Ovary (tissue), 9 donors: ENCODE data around the gene DLEC1. TPM values are rescaled to one million over a fixed set of nuclear protein-coding genes. Genes with fewer than 3 reads are reported as not detected.

ENCODE experiments used
- DNase-seq, 5 donors: peaks; one replicate each; pipeline ENCODE4 v3.0.0-alpha.2; 2019 to 2020
- H3K27ac ChIP-seq, 2 donors: fragments of 200-600 bp; one replicate each; pipeline versions ENCODE4 v1.5.1 to v1.8.0; 2019 to 2022
- H3K27me3 ChIP-seq: fragments of 200-600 bp; one replicate; pipeline ENCODE4 v1.8.0; 2022
- H3K36me3 ChIP-seq: fragments of 200-600 bp; sonication (generic); one replicate; pipeline ENCODE4 v1.5.1; 2019
- H3K4me1 ChIP-seq: one replicate; pipeline ENCODE4 v1.8.1; 2013; ENCODE audit warnings: mild to moderate bottlenecking, moderate library complexity; ENCODE audit not compliant: insufficient read depth
- H3K4me3 ChIP-seq: fragments of 200-600 bp; sonication (generic); one replicate; pipeline ENCODE4 v1.5.1; 2017
- H3K9me3 ChIP-seq, 2 donors: fragments of 200-600 bp in 1 of 2; sonication (generic) in 1 of 2; one replicate each; pipeline versions ENCODE4 v1.5.1 to v1.8.1; 2013 to 2019; ENCODE audit warnings: mild to moderate bottlenecking in 1 of 2, moderate library complexity in 1 of 2
- EP300 ChIP-seq: sonication (generic); formaldehyde crosslinking; IDR thresholded peaks from one replicate; pipeline ENCODE4 v1.6.1; 2017; ENCODE audit warnings: antibody characterized with exemption
- POLR2A ChIP-seq: fragments of 450-650 bp; IDR thresholded peaks from one replicate; pipeline ENCODE4 v1.6.1; 2017; ENCODE audit warnings: antibody characterized with exemption, mild to moderate bottlenecking, moderate library complexity
- WGBS, 3 donors: extraction: QIAGEN DNeasy Blood & Tissue Kit in 1 of 3; methylation state at CpG; one replicate each; pipeline versions ENCODE4 v1.1.5 to v1.1.7; 2013 to 2017; 5-methylcytosine and 5-hydroxymethylcytosine counted together
- intact Hi-C, 4 donors: fragments of 100-400 bp; cut with DNase I; formaldehyde crosslinking; loops; one replicate each; pipeline versions ENCODE4 v1.11.0 to v1.15.1; 2022 to 2023
- polyA plus RNA-seq, 2 donors: library from polyadenylated mRNA; stranded (reverse); fragments of 200-250 nt in 1 of 2; fragments of 350-450 nt in 1 of 2; fragmentation: Illumina TruSeq in 1 of 2; extraction: RNeasy Lipid Tissue Mini Kit (QIAGEN cat#74804) in 1 of 2; gene quantifications; one replicate each; pipeline ENCODE4 v1.2.3, GENCODE V29; 2013 to 2014
- total RNA-seq, 7 donors: library from RNA; depleted of rRNA in 2 of 7; stranded (reverse); fragments of >200 nt in 2 of 7; fragmentation: NEBNext Ultra II Directional in 3 of 7; extraction: Animal tissue kit (Norgen Biotek cat#: 25700) in 3 of 7; gene quantifications; one replicate each; pipeline versions ENCODE4 v1.1.0 to v1.2.4, GENCODE V29; 2016 to 2023
- TF ChIP-seq, protein P1 (sequence below), 3 donors: fragments of 450-650 bp in 2 of 3; fragments of 200-600 bp in 1 of 3; IDR thresholded peaks; one replicate each; pipeline versions ENCODE4 v1.5.1 to v1.8.0; 2016 to 2022; ENCODE audit warnings: antibody characterized with exemption in 3 of 3, mild to moderate bottlenecking in 1 of 3
- donor health status: DM: no; HTN: no; CAD: no; lungs with moderate emphysema.
- donor health status: DM: no; HTN: no; CAD: no.
- donor health status: Bipolar disorder and iron deficiency.
- donor health status: DM: yes; HTN: yes; CAD: no.
- donor health status: DM: no; HTN: no; CAD: no.
- donor health status: DM: yes; HTN: yes; CAD: no.

The DLEC1 gene
- total and polyA plus RNA-seq, 9 donors = 0.93 to 23.8 (median 3.0) TPM

DNA sequence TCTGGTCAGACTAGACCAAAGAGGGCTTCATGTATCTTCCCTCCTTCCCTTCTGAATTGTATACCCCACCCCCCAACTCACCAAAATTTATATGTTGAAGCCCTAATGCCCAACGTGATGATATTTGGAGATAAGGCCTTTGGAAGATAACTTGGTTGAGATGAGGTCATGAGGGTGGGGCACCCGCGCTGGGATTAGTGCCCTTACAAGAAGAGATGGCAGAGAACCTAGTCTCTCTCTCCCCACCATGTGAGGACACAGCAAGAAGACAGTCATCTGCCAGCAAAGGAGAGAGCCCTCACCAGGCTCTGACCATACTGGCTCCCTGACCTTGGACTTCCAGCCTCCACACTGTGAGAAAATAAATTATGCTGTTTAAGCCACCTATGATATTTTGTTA is 23.0 kb upstream of the DLEC1 start:
- DNase-seq = peak in 1 of 5 donors; percentile 10
- H3K9me3 ChIP-seq = peaks cover 0 to 4% of the 10 kb centered on the region in 2 donors
- H3K27me3 ChIP-seq = no peaks in the 10 kb centered on the region
- TF ChIP-seq, protein P1, sequence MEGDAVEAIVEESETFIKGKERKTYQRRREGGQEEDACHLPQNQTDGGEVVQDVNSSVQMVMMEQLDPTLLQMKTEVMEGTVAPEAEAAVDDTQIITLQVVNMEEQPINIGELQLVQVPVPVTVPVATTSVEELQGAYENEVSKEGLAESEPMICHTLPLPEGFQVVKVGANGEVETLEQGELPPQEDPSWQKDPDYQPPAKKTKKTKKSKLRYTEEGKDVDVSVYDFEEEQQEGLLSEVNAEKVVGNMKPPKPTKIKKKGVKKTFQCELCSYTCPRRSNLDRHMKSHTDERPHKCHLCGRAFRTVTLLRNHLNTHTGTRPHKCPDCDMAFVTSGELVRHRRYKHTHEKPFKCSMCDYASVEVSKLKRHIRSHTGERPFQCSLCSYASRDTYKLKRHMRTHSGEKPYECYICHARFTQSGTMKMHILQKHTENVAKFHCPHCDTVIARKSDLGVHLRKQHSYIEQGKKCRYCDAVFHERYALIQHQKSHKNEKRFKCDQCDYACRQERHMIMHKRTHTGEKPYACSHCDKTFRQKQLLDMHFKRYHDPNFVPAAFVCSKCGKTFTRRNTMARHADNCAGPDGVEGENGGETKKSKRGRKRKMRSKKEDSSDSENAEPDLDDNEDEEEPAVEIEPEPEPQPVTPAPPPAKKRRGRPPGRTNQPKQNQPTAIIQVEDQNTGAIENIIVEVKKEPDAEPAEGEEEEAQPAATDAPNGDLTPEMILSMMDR (IDR thresholded peaks at IDR 0.05) = no peak
- TF ChIP-seq EP300 = no peak
- TF ChIP-seq POLR2A = no peak
- WGBS, 3 donors = 81 to 91% (median 90%) methylated on average over 3 of the region's 3 CpGs
- no peak overlapping the region for H3K4me3 ChIP-seq
- no peak overlapping the region for H3K27ac ChIP-seq
- peaks cover 13% of the 10 kb centered on the region for H3K4me1 ChIP-seq
- H3K36me3 ChIP-seq = no peaks in the 10 kb centered on the region
- intact Hi-C loops = loop anchor here in 1 of 4 donors (5.0 kb wide), 1 partner anchor 869 kb away; no protein-coding TSS in a partner anchor

DNA sequence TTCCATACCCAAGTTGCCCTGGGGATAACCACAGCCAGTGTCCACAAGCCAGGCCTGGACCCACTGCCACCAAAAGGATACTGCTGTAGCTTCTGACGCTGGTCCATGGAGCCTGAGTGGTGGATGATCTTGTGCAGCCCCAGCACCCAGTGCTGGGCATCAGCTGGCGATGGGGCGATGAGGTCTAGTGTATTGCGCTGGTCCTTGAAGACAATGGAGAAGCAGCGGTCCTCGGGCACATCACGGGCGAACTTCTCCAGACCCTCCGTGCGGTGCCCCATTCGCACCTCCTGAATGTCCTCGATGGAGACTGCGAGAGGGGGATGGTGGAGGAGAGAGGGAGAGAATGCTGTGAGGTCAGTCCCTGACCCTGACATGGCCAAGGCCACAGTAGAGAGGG is 22.6 kb upstream of the DLEC1 start:
- H3K36me3 ChIP-seq = no peaks in the 10 kb centered on the region
- H3K27ac ChIP-seq = no peak overlapping the region
- H3K27me3 ChIP-seq = no peaks in the 10 kb centered on the region
- peaks cover 0 to 4% of the 10 kb centered on the region in 2 donors for H3K9me3 ChIP-seq
- 96 to 97% (median 97%) methylated on average over 13 of the region's 13 CpGs for WGBS, 3 donors
- peak in 1 of 5 donors; percentile 30 for DNase-seq
- intact Hi-C loops = loop anchor here in 1 of 4 donors (5.0 kb wide), 1 partner anchor 869 kb away; no protein-coding TSS in a partner anchor
- no peak for TF ChIP-seq EP300
- TF ChIP-seq, protein P1 (IDR thresholded peaks at IDR 0.05) = no peak
- TF ChIP-seq POLR2A = no peak
- no peak overlapping the region for H3K4me3 ChIP-seq
- peaks cover 13% of the 10 kb centered on the region for H3K4me1 ChIP-seq

GRCh38 chr3:38016847-38017444 is 22.1 kb upstream of the DLEC1 start:
- Histone ChIP-seq H3K4me1 (peaks cover 13% of the 10 kb centered on the region), H3K36me3 (no peaks in the 10 kb centered on the region)
- TF ChIP-seq EP300 = no peak

DNA sequence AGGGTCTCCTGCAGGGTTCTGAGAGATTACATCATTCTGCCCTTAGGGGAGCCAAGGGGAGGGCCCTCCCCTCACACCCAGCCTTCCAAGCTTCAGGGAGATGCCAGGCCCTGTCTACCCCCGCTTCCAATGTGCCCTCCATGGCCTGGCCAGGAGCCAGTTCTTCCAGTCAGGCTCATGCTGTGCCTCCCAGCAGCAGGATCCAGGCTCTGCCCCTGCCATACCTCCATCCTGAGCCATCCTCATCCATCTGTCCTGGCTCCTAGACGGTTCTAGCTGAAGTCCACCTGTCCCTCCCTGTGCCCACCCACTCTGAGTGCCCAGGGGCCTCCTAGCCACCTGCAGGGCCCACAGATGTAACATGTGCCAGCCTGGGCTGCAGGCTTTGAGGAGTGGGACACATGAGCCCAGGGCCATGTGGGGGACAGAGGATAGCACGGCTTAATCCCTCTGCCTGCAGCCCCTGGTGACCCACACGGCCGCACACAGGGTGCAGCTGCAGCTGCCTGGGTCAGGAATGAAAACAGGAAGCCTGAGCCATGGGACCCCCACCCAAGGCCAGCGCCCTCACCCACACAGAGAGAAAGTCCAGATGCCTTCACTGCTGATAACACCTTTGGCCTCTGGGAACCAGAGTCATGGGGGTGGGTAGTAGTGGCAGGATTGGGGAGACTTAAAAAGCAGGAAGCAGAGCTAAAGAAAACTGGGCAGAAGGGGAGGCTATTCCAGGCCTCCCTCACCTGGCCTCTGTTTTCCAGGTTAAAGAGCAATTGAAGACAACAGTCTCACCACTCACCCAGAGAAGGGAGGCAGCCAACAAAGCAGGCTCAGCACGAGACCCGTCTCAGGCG is 21.3 kb upstream of the DLEC1 start:
- intact Hi-C loops = loop anchor here in 1 of 4 donors (5.0 kb wide), 1 partner anchor 870 kb away; no protein-coding TSS in a partner anchor
- Histone ChIP-seq H3K4me3 (no peak overlapping the region), H3K27ac (no peak overlapping the region), H3K36me3 (no peaks in the 10 kb centered on the region), H3K27me3 (no peaks in the 10 kb centered on the region), H3K9me3 (peaks cover 0 to 4% of the 10 kb centered on the region in 2 donors), H3K4me1 (peaks cover 15% of the 10 kb centered on the region)
- 30 to 45% (median 34%) methylated on average over 9 of the region's 9 CpGs for WGBS, 3 donors
- no peak for TF ChIP-seq EP300
- no peak for TF ChIP-seq POLR2A
- TF ChIP-seq, protein P1 (IDR thresholded peaks at IDR 0.05) = no peak
- DNase-seq = peak in 3 of 5 donors; percentile 11 to 38 (median 33)

More at GRCh38 chr3:38016847-38017444, 22.1 kb upstream of the DLEC1 start:
- Histone ChIP-seq H3K27me3 (no peaks in the 10 kb centered on the region), H3K9me3 (peaks cover 0 to 4% of the 10 kb centered on the region in 2 donors), H3K27ac (no peak overlapping the region), H3K4me3 (no peak overlapping the region)
- 70 to 79% (median 77%) methylated on average over 6 of the region's 6 CpGs for WGBS, 3 donors
- DNase-seq = peak in 1 of 5 donors; percentile 30
- intact Hi-C loops = loop anchor here in 1 of 4 donors (5.0 kb wide), 1 partner anchor 870 kb away; no protein-coding TSS in a partner anchor
